Measurements from ENCODE around the gene RABEP2.

GRCh38 chr16:28873543-28874201, 51.4 kb downstream of the RABEP2 start:
- TF ChIP-seq CTCF (IDR thresholded peaks at IDR 0.05) (peak; percentile 43 to 76 (median 68)), POLR2A (IDR thresholded peaks at IDR 0.05) (no peak)
